ENCODE results near the gene CDK16.

DNA sequence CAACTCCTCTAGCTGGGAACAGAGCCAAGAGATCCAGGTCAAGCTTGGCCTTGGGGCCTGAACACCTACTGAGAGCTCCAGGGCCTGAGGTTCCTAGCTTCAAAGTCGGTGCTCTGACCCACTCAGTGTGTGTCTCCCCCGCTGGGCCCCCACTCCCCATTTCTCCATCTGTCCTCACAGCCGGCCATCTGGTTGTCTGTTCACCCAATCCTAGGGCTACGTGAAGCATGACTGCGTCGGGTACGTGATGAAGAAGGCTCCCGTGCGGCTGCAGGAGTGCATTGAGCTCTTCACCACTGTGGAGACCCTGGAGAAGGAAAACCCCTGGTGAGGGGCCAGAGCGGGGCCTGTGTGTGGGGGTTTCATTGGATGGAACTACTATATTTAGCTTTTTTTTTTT, 26.7 kb downstream of the CDK16 start:
- TF ChIP-seq, protein P1, sequence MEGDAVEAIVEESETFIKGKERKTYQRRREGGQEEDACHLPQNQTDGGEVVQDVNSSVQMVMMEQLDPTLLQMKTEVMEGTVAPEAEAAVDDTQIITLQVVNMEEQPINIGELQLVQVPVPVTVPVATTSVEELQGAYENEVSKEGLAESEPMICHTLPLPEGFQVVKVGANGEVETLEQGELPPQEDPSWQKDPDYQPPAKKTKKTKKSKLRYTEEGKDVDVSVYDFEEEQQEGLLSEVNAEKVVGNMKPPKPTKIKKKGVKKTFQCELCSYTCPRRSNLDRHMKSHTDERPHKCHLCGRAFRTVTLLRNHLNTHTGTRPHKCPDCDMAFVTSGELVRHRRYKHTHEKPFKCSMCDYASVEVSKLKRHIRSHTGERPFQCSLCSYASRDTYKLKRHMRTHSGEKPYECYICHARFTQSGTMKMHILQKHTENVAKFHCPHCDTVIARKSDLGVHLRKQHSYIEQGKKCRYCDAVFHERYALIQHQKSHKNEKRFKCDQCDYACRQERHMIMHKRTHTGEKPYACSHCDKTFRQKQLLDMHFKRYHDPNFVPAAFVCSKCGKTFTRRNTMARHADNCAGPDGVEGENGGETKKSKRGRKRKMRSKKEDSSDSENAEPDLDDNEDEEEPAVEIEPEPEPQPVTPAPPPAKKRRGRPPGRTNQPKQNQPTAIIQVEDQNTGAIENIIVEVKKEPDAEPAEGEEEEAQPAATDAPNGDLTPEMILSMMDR (IDR thresholded peaks at IDR 0.05) = no peak
- TF ChIP-seq POLR2A (IDR thresholded peaks at IDR 0.05) = no peak
